GM12878 (cell line): ENCODE results near the gene PTGFRN.

ENCODE experiments used
- BCL11A ChIP-seq: IDR thresholded peaks from 2 replicates; pipeline ENCODE4 v1.6.1; 2011; ENCODE audit warnings: low read depth, low read length
- HDAC2 ChIP-seq: fragments of 200-600 bp; sonication (generic); IDR thresholded peaks from 2 replicates; pipeline ENCODE4 v1.6.1; 2017

GRCh38 chr1:117008656-117009055, 98.9 kb downstream of the PTGFRN start:
- TF ChIP-seq HDAC2 (no peak), BCL11A (no peak)
